Right forelimb (tissue), 1 donor: Measurements from ENCODE around the gene SOS1.
"Not testable (repeated sequence)": the region's sequence is repeated elsewhere in the genome, so short reads cannot be mapped to it uniquely, and the experiment has no call there.

ENCODE experiments used
- DNase-seq: peaks from one replicate; pipeline ENCODE4 v3.0.0-alpha.2; 2018

The SOS1 gene

DNA sequence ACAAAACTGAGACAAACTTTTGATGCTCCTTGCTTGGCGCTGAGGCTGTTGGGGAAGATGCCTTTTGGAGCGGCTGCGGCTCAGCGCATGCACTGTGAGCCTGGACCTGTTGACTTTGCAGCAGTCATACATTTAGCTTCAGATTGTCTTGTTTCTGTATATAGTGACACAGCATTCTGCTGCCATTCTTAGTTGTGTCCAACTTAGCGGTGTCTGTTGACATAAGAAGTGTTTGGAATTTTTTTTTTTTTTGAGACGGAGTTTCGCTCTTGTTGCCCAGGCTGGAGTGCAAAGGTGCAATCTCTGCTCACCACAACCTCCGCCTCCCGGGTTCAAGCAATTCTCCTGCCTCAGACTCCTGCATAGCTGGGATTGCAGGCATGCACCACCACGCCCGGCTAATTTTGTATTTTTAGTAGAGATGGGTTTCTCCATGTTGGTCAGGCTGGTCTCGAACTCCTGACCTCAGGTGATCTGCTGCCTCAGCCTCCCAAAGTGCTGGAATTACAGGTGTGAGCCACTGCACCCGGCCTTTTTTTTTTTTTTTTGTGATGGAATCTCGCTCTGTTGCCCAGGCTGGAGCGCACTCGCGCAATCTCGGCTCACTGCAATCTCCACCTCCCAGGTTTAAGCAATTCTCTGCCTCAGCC lies 17.5 kb upstream of the SOS1 start:
- not testable (repeated sequence) for DNase-seq

DNA sequence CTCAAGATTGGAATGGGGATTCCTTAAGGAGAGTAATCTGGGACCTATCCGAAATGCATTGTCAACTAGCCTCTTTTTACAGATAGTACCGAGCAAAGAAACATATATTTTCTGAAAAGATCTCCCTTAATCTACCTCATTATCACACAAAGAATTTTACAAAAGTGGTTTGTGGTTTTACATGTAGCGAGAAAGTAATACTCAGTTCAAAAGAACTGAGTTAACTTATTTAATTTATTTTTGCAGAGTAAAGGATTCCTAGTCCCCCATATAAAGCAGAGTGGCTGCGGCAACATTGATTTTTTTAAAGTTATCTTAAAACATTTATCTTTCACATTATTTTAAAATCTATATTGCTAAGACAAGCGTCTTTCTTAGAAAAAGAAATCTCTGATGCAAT lies 15.9 kb upstream of the SOS1 start:
- DNase-seq = no peak

DNA sequence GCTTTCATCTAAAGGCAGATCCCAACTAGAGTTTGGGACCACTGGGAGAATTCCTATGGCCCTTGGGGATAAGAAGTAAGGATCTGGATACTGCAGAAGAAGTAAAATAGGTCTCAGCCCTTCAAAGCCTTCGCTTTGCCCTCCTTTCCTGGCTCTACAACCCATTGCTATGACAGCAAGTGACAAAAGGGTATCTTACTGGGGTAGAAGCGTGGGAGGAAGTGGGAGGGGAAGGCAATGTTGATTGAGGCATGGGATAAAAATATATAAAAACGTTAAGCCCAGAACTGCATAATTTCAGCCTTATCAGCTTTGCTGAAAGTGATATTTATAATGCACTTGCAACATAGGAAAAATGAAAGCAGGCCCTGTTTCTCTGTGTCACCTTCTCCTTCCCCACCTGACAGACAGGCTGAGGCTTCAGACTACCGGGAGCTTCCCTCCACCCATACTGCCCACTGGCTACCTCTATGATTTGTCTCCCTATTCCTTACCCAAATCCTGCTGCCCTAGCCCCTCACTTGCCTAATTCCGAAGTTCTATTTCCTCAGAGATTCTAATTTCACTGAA lies 14.9 kb upstream of the SOS1 start:
- no peak for DNase-seq

DNA sequence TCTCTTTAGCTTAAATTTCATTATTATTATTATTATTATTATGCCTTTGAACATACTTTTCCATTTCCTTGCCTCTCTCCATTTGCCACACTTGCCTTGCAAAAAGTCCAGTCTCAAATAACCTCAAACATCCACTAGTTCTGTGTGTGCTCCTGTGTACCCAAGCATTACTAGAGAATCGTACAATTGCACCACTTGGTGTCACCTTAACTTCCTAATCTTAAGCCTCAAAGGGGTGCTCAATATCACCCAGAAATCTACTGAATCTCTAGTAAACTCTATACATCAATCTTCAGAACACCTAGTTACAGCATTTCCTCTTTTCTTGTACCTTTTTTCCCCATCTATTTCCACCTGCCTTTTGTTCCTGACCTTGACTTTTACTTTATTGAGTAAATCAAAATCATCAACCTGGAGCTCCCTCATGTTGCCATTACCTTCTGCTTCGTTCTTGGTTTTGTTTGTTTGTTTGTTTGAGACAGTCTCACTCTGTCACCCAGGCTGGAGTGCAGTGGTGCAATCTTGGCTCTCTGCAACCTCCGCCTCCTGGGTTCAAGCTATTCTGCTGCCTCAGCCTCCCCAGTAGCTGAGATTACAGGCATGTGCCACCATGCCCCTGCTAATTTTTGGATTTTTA lies 12.5 kb upstream of the SOS1 start:
- no peak for DNase-seq

DNA sequence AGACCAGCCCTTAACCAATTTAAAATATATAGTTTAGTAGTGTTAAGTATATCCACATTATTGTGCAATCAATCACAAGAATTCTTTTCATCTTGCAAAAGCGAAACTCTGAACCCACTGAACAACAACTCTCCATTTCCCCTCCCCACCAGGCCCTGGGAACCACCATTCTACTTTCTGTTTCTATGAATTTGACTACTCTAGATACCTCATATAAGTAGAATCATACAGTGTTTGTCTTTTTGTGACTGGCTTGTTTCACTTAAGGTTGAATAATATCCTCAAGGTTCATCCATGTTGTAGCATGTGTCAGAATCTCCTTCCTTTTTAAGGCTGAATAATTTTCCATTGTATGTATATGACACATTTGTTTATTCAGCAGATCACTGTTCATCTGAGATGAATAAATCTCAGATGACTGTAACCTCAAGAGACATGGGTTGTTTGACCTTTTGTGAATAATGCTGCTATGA lies 8.1 kb upstream of the SOS1 start:
- DNase-seq = no peak

DNA sequence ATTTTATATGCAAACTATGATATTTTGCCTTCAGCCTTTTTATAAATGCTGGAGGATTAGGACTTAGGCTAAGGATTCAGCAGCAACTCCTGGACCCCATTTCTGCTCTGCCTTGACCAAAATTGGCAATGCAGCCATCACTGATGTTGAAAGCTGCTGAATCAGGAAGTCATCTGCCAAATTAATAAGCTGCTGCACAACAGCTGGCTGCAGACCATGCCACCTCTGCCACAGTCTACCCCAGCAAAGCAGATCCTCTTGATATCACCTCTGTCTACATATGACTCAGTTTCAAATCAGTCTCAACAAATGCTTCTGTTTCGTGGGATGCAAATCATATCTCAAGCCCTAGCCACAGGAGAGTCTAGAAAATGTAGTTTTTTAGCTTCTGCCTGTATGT lies 7.1 kb upstream of the SOS1 start:
- no peak for DNase-seq

DNA sequence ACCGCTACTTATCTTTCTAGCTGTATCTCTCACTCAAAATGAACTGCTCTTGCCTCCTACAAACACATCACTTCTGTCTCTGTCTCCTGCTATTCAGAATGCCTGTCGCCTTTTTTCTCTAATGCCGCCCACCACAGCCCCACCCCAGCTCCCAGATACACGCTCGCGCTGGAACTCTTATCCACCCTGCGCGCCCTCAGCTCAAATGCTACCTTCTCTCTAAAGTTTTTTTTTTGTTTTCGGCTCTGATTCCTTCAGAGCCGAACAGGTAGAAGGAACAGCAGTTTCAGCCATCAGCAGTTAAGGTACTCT lies 3.9 kb upstream of the SOS1 start:
- DNase-seq = no peak

DNA sequence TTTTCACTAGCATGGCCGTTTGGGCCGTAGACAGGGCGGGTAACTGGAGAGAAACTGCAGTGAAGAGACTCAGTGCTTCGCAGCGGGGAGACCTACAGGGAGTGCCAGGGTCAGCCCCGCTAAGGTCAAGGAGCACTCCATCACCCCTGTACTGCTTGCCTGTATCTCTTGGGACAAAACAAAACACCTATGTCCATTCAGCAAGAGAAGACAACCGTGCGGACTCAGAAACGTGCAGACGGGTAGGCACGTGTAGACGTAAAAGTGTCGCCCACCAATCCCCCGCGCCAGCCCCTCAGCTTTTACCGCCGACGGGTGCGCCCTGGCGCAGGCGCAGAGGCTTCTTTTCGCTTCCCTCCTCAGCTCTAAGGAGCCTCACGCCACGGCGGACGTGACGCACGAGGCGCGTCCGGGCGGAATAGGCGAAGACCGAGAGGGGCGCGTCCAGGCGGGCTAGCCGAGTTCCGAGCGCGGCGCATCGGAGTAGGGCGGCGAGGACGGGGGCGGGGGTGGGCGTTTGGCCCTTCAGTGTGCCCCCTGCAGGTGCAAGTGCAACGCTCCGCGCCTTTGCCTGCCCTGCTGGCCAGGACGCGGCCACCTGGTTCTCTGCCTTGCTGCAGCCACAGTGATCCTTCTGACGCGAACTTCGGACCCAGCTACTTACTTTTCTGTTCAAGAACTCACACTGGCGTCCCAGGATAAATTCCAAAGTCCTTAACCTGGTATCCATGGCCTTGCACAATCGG lies 3.3 kb upstream of the SOS1 start:
- peak; percentile 97 for DNase-seq

DNA sequence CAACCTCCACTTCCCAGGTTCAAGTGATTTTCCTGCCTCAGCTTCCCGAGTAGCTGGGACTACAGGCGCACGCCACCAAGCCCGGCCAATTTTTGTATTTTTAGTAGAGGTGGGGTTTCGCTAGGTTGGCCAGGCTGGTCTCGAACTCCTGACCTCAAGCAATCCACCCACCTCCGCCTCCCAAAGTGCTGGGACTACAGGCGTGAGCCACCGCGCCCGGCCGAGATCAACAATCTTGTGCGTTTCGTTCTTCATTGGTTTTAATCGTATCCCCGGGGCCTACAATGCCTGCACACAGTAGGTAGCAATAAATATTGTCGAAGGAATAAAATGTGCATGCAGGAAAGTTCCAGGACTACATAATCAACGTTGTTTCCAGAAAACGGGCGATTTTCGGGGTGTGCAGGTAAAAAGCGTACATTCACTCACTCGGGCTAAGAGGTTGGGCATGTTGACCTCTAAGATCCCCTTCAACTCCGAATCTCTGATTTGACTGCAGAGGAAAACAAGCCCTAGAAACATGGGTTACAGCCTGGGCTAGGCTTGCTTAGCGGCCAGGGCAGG lies 2.7 kb upstream of the SOS1 start:
- no peak for DNase-seq

DNA sequence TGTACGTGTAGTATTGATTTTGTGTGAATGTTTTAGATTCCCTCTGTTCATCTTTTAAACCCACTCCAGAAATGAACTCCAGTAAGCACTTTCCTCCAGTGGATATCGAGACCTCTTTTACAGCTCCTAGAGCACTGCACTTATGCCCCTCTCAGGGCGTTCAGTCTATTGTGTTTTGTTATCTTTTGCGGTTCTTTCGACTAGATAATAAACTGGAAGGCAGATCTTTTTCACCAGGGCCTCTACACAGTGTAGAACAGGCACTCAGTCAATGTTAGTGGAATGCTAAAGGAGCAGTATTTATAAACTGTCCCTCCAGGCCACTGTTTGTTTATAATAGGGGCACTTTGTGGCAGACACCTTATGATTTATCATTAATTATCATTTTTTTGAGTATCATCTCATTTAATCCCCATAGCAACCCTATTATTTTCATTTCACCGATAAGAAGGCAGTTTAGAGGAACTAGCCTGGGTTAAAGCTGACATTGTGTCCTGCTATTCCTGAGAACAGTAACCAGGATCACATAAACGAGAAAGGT lies 742 bp upstream of the SOS1 start:
- no peak for DNase-seq

DNA sequence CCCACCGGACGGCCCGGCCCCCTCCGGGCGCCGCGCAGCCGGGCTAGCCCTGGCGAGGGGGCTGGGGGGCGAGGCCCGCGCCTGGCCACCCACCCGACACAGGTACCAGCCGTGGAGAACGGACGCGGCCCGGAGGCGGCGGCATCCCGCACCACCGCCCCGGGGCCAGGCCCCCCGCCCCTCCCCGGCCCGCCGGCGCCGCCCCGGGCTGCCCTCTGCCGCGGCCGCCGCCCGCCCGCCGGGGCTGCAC lies 405 bp downstream of the SOS1 start:
- DNase-seq = no peak

DNA sequence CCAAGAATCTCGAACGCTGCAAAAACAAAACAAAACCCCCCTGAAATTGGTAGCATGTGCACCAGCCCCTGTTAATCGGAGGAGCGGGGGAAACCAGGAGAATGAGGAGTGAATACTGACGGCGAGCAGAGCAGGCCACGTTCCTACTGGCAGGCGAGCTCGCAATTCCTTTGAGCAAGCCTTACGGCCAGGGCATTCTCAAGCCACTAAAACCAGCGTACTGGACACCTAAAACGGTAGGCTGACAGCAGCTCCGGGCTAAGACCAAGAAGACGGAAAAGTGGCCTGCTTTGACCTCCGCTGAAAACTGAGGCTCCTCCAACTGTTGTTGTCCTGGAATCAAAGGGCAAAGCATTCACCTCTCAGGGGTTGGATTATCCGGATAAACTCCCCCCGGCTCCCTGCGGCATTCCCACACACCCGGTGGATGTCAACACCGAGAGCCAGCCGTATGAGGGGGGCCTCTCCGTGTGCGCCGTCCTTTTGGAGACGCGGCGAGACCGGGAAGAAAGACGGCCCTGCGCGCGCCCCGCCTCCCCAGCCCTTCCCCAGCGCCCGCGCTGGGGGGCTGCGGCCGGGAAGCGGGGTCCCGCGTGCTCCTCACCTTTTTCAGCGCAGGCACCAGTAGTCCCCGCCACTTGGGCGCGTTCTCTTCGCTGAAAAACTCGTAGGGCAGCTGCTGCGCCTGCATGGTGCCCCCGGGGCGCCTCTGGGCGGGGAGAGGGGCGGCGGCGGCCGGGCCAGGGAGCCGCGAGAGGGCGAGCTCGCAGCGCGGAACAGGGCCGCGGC lies 925 bp downstream of the SOS1 start:
- peak; percentile 81 for DNase-seq

DNA sequence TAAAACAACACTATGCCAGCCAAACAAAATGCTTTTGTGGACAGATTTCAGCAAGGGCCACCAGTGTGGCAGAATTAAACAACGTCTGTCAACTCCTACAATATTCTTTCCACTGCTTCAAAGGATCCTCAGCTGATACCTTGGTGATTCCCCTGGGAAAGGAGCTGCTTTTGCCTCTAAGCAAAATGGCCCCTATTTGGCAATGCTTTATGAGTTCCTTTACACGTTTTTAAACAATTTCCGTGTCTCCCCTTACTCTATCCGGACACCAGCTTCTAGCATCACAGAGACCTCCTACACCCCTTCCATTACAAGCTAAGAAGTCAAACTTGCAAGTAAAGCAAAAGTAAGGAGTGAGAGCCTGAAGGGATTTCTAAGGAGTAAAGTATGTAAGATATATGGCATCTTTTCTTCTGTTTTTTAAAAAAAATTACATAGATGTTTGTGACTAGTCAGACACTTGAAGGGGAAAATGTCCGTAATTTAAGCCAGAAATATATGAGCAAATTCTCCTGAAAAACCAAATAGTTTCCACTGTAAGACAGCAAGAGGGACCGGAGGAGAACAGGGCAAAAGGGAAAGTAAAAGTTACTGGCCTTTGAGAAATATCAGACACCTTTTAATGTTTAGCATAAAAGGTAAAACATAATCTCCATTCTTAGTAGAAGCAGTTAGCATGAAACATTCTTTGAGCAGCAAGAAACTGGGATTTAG lies 1.9 kb downstream of the SOS1 start:
- no peak for DNase-seq

DNA sequence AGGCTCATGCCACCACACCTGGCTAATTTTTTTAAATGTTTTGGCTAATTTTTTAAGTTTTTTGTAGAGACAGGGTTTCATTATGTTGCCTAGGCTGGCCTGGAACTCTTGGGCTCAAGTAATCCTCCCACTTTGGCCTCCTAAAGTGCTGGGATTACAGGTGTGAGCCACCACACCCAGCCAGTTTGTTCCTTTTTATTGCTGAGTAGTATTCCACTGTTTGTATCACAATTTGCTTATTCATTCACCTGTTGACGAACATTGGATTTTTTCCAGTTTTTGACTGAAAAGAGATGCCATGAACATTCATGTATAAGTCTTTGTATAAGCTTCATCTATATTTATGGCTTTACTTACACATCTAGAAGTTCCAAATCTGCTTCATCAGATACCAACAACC lies 5.3 kb downstream of the SOS1 start:
- no peak for DNase-seq

DNA sequence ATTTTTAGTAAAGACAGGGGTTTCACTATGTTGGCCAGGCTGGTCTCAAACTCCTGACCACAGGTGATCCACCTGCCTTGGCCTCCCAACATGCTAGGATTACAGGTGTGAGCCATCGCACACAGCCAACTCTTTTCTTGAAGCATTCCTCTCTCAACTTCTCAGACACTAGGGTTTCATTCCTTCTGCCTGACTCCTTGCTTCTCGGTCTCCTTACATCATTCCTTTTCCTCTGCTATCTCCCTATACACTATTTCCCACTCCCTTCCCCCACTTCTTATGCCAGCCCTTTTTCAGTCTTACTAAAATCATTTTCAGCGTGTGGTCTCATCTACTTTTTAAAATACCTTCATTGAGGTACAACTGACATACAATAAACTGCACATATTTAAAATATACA lies 6.1 kb downstream of the SOS1 start:
- DNase-seq = no peak

DNA sequence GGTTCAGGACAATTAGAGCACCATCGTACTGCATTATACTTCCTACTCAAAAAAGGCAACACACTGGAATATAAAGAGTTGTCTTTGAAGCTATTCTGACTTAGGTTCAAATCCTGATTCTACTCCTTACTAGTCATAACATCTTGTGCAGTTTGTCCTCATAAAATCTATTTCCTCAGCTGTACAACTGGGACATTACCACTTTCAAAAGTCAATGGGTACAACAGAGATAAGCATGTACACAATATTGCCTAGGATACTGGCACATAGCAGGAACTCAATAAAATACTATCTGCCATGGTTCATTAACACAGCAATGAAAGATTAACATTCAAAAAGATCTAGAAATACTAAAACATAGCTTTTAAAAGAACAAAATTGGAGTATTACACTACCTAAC lies 11.3 kb downstream of the SOS1 start:
- no peak for DNase-seq

DNA sequence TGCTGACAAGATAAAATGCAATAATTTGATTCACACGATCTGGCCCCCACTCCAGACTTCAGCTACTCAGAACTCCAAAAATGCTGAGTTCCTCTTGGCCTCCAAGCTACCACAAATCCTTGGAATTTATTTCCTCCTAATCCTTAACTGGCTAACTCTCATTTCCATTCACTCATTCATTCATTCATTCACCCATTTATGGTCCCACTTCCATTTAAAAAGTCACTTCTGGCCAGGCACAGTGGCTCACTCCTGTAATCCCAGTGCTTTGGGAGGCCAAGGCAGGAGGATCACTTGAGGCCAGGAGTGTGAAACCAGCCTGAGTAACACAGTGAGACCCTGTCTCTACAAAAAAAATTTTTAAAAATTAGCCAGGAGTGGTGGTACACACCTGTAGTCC lies 12.5 kb downstream of the SOS1 start:
- no peak for DNase-seq

DNA sequence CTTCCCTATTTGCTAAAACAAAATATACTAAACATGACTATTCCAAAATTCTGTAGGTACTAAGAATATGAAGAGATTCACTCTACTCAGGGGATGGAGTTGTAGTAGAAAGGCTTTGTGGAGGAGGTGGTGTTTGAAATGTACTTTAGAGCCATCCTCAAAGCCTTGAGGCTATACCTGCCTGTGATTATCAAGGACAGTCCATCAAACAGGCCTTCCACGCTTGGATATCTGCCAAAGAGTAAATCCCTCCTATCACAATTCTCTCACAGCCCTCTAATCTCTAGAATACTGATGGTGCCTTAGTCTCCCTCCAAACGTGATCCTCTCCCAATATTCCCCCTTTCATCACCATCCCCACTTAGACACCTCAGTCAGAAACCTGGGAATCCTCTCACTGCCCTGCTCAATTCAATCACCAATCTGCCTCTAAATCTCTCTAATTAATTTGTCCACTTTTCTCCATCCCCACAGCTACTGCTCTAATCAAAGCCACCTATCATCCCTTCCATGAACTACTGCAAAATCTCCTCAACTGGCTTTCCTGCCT lies 13.1 kb downstream of the SOS1 start:
- no peak for DNase-seq

DNA sequence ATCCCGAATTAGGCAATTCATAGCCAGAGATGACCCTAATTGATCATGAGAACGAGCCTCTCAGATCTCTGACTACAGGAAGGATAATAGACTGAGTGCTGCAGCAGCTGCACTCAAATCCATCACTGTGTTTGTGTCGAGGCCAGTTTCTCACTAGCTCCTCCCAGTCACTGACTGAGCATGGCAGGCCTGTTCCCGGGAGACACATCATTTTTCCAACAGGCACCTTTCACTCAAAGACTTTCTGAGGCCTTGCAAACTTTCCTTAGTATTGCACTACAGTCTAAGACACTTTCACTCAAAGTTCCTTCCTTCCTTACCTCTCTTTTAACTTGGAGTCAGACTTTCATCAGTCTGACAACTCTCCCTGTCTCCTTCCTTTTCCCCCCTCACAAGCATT lies 13.7 kb downstream of the SOS1 start:
- no peak for DNase-seq

DNA sequence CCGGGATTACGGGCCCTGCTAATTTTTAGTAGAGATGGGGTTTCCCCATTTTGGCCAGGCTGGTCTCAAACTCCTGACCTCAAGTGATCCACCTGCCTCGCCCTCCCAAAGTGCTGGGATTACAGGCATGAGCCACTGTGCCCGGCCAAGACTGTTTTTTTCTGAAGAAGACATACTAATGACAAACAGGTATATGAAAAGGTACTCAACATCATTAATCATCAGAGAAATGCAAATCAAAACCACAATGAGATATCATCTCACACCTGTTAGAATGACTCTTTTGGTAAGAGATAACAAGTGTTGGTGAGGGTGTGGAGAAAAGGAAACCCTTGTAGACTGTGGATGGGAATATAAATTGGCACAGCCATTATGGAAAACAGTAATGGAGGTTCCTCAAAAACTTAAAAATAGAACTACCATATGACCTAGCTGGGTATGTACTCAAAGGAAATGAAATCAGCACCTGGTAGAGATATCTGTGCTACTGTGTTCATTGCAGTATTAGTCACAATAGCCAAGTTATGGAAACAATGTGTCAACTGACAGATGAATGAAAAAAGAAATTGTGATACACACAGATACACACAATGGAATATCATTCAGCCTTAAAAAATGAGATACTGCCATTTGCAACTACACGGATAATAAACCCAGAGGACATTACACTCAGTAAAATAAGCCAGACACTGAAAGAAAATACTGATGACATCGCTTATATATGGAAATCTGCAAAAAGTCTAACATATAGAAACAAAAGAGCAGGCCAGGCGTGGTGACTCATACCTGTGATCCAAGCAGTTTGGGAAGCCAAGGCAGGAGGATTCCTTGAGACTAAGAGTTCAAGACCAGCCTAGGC lies 20.8 kb downstream of the SOS1 start:
- no peak for DNase-seq

DNA sequence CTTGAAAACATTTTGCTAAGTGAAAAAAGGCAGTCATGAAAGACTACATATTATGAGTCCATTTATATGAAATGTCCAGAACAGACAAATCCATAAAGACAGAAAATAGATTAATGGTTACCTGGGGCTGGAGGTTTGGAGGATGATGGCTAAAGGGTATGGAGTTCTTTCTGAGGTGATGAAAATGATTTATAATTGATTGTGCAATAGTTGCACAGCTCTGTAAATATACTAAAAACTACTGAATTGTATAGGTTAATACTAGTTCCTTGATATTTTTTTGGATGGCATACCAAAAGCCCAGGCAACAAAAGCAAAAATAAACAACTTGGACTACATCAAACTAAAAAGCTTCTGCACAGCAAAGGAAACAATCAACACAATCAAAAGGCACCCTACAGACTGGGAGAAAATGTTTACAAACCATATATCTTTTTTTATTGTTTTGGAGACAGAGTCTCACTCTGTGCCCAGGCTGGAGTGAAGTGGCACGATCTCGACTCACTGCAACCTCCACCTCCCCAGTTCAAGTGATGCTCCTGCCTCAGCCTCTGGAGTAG lies 21.5 kb downstream of the SOS1 start:
- no peak for DNase-seq
